Measurements from ENCODE around the gene OXSR1. TPM values are rescaled to one million over a fixed set of nuclear protein-coding genes. Genes with fewer than 3 reads are reported as not detected.

The OXSR1 gene
- total and polyA plus RNA-seq, 2 of the 13 experiments (the other 11 are each of a cell fraction or from before 2014, with no cell fraction given): 27.4 to 32.6 TPM

GRCh38 chr3:38221005-38221404 is 55.7 kb downstream of the OXSR1 start:
- no TSS peak for BruUV-seq (replicated peaks)
- no peak for DNase-seq (ENCODE audit: low spot score)
- H3K27ac ChIP-seq (ENCODE audit: extremely low read length, insufficient read depth, low read length): no peak overlapping the region
- H3K27me3 ChIP-seq (ENCODE audit: control insufficient read depth in 1 of 2, insufficient read depth in 2 of 2, low read length in 2 of 2): no peaks in the 10 kb centered on the region; a peak in 1 of 5 replicates
- intact Hi-C loops (cut with micrococcal nuclease; ENCODE audit: unreplicated experiment): no loop called here
- no peaks in the 10 kb centered on the region for H4K20me1 ChIP-seq (ENCODE audit: insufficient read depth, low read length)
- H3K4me2 ChIP-seq (ENCODE audit: low read depth, low read length): no peak overlapping the region
- H3K9me3 ChIP-seq (ENCODE audit: low read length): no peaks in the 10 kb centered on the region
- in situ Hi-C loops (cut with HindIII; ENCODE audit: extremely low pct_ligation_motif_present, low pct_unique_long_range_greater_than_20kb): no loop called here
- H3K36me3 ChIP-seq (replicated peaks in 1 of 2; ENCODE audit: control insufficient read depth in 1 of 2, insufficient read depth in 2 of 2, low read length in 2 of 2): peaks cover 5 to 40% of the 10 kb centered on the region in 2 experiments; a peak in 4 of 5 replicates
- no peak for TF ChIP-seq RBFOX2 (IDR thresholded peaks at IDR 0.05; ENCODE audit: low read depth, low read length)
- TF ChIP-seq SNAI1 (CRISPR knock-in tag; IDR thresholded peaks at IDR 0.05; ENCODE audit: borderline replicate concordance): no peak
- TF ChIP-seq ZNF468 (CRISPR knock-in tag; IDR thresholded peaks at IDR 0.05): no peak
- no peak overlapping the region for H3K4me3 ChIP-seq (replicated peaks in 1 of 3; ENCODE audit: insufficient read depth in 1 of 3, low read depth in 2 of 3, low read length in 3 of 3)
- H3K79me2 ChIP-seq (ENCODE audit: insufficient read depth, low read length): no peaks in the 10 kb centered on the region
- H2AFZ ChIP-seq (ENCODE audit: low read length): no peak overlapping the region
- H3K4me1 ChIP-seq (ENCODE audit: insufficient read depth, low read length): no peaks in the 10 kb centered on the region
- ChIA-PET CTCF (ENCODE audit: low intra/inter-chr PET ratio, low total read pairs) (no interaction called here), POLR2A (no interaction called here)
- no peak overlapping the region for H3K9ac ChIP-seq (ENCODE audit: insufficient read depth, low read depth, low read length)
- ATAC-seq: no peak
- no peak for FAIRE-seq
- 100% methylated on average over 1 of the region's 1 CpG for WGBS (ENCODE audit: low lambda C conversion rate)

GRCh38 chr3:38222032-38222634 is 56.8 kb downstream of the OXSR1 start:
- Histone ChIP-seq H3K79me2 (ENCODE audit: insufficient read depth, low read length) (no peaks in the 10 kb centered on the region), H3K36me3 (replicated peaks in 1 of 2; ENCODE audit: control insufficient read depth in 1 of 2, insufficient read depth in 2 of 2, low read length in 2 of 2) (peaks cover 7 to 39% of the 10 kb centered on the region in 2 experiments), H3K4me2 (ENCODE audit: low read depth, low read length) (no peak overlapping the region), H3K9ac (ENCODE audit: insufficient read depth, low read depth, low read length) (no peak overlapping the region), H3K27ac (ENCODE audit: extremely low read length, insufficient read depth, low read length) (no peak overlapping the region), H3K4me3 (replicated peaks in 1 of 3; ENCODE audit: insufficient read depth in 1 of 3, low read depth in 2 of 3, low read length in 3 of 3) (no peak overlapping the region), H3K4me1 (ENCODE audit: insufficient read depth, low read length) (no peaks in the 10 kb centered on the region), H2AFZ (ENCODE audit: low read length) (no peak overlapping the region), H3K27me3 (ENCODE audit: control insufficient read depth in 1 of 2, insufficient read depth in 2 of 2, low read length in 2 of 2) (no peaks in the 10 kb centered on the region), H4K20me1 (ENCODE audit: insufficient read depth, low read length) (no peaks in the 10 kb centered on the region), H3K9me3 (ENCODE audit: low read length) (no peaks in the 10 kb centered on the region)
- WGBS (ENCODE audit: low lambda C conversion rate): 86% methylated on average over 7 of the region's 7 CpGs
- POLR2A ChIA-PET: no interaction called here
- in situ Hi-C loops (cut with HindIII; ENCODE audit: extremely low pct_ligation_motif_present, low pct_unique_long_range_greater_than_20kb): no loop called here
- no peak for DNase-seq (ENCODE audit: low spot score)
- BruUV-seq (replicated peaks): no TSS peak
- TF ChIP-seq GPBP1L1 (CRISPR knock-in tag; IDR thresholded peaks at IDR 0.05): no peak
- TF ChIP-seq SIN3B (IDR thresholded peaks at IDR 0.05; ENCODE audit: low read length): no peak
- no peak for TF ChIP-seq CBFB (CRISPR knock-in tag; IDR thresholded peaks at IDR 0.05)
- intact Hi-C loops (cut with micrococcal nuclease; ENCODE audit: unreplicated experiment): no loop called here
- ATAC-seq: no peak
- FAIRE-seq: no peak
- CTCF ChIA-PET (ENCODE audit: low intra/inter-chr PET ratio, low total read pairs): no interaction called here
